ENCODE results near the gene COX5A. TPM values are rescaled to one million over a fixed set of nuclear protein-coding genes. Genes with fewer than 3 reads are reported as not detected.

The COX5A gene
- total RNA-seq, 4 donors from 2014 or later: 103 to 235 (median 166) TPM

DNA sequence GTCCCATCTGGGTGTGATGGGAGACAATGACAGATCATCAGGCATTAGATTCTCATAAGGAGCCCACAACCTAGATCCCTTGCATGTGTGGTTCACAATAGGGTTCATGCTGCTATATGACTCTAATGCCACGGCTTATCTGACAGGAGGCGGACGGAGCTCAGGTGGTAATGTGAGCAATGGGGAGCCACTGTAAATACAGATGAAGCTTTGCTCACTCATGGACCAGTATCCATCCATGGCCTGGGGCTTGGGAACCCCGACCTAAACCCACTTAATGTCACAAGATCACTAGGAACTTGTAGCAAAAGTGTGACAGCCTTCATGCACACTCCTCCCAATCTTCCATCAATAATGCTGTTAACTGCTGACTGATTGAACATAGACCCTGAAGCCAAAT, 29.2 kb downstream of the COX5A start:
- H3K9me3 ChIP-seq: no peaks in the 10 kb centered on the region
- intact Hi-C loops (cut with DNase I): loop anchor here (10.0 kb wide), 1 partner anchor 46 kb away; the partner anchor contains the start of gene RPP25
- TF ChIP-seq POLR2A (IDR thresholded peaks at IDR 0.05): no peak
- TF ChIP-seq, protein P1, sequence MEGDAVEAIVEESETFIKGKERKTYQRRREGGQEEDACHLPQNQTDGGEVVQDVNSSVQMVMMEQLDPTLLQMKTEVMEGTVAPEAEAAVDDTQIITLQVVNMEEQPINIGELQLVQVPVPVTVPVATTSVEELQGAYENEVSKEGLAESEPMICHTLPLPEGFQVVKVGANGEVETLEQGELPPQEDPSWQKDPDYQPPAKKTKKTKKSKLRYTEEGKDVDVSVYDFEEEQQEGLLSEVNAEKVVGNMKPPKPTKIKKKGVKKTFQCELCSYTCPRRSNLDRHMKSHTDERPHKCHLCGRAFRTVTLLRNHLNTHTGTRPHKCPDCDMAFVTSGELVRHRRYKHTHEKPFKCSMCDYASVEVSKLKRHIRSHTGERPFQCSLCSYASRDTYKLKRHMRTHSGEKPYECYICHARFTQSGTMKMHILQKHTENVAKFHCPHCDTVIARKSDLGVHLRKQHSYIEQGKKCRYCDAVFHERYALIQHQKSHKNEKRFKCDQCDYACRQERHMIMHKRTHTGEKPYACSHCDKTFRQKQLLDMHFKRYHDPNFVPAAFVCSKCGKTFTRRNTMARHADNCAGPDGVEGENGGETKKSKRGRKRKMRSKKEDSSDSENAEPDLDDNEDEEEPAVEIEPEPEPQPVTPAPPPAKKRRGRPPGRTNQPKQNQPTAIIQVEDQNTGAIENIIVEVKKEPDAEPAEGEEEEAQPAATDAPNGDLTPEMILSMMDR (IDR thresholded peaks at IDR 0.05): no peak
- H3K27me3 ChIP-seq: no peaks in the 10 kb centered on the region
- peaks cover 0 to 12% of the 10 kb centered on the region in 2 donors for H3K36me3 ChIP-seq
- WGBS, 2 donors: 97 to 100% methylated on average over 4 of the region's 4 CpGs
- peaks cover 14 to 26% of the 10 kb centered on the region in 2 donors for H3K4me1 ChIP-seq
- H3K27ac ChIP-seq: no peak overlapping the region
- no peak for DNase-seq
- no peak overlapping the region for H3K4me3 ChIP-seq (replicated peaks in 1 of 3)

- Histone ChIP-seq H3K27ac (peak overlapping the region; percentile 87 to 97 (median 93)), H3K27me3 (no peaks in the 10 kb centered on the region), H3K9me3 (no peaks in the 10 kb centered on the region), H3K4me3 (replicated peaks in 1 of 3) (peak overlapping the region; percentile 21 to 98 (median 96)), H3K36me3 (peaks cover 8 to 19% of the 10 kb centered on the region in 2 donors), H3K4me1 (peaks cover 10 to 17% of the 10 kb centered on the region in 2 donors)
- intact Hi-C loops (cut with DNase I): loop anchor here (2.0 to 10.0 kb wide), 2 partner anchors 47 to 135 kb away; partner anchors contain the start of gene RPP25
- TF ChIP-seq, protein P1 (IDR thresholded peaks at IDR 0.05): no peak
- TF ChIP-seq POLR2A (IDR thresholded peaks at IDR 0.05): no peak
- 39 to 41% methylated on average over 7 to 8 of the region's 8 CpGs for WGBS, 2 donors
- DNase-seq: peak; percentile 28
Observed at GRCh38 chr15:74907163-74907870, 30.6 kb downstream of the COX5A start.

DNA sequence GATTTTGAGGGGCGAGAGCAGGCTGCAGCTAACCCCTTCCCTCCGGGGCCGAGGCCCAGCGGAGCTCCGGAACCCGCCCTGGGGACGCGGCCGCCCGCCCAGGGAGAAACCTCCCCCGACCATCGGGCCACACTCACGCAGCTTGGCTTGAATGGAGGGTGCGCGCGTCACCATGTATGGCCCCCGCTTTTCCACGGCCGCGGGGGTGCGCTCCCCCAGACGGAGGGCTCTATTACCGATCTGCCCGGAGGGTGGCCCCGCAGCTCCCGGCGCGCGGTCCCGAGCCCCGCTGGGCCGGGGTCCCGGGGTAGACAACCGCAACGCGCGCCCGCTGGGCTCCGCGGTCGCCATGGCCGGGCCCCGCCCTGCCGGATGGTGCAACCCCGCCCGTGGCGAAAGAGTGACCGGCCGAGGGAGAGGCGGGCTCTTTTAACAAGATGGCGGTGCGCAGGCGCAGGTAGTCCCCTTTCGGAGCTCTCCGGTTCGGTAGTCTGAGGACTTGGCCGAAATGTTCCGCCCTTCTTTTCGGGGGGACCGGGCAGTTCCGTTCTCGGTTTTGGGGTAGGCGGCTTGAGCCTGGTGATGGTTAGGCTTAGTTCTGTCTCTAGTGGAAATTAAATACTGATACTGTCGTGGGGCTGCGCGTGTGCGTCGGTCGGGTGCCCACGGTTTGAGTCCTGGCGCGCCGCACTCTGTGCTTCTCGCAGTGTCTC, 31.3 kb downstream of the COX5A start, which contains the start of gene FAM219B:
FAM219B (minus strand) TSS at position 402 of the 713 bp plus-strand sequence; CDS start at position 351, 51 bp downstream.
- H3K9me3 ChIP-seq: no peaks in the 10 kb centered on the region
- peak within 1 kb of the TSS; percentile 87 to 97 (median 93) for H3K27ac ChIP-seq
- peak; percentile 93 to 96 for DNase-seq
- peaks cover 10 to 19% of the 10 kb centered on the region in 2 donors for H3K4me1 ChIP-seq
- 0 to 1% methylated on average over 19 to 46 of the region's 74 CpGs for WGBS, 2 donors
- H3K27me3 ChIP-seq: no peaks in the 10 kb centered on the region
- peak; percentile 64 to 93 for TF ChIP-seq POLR2A (IDR thresholded peaks at IDR 0.05)
- TF ChIP-seq, protein P1 (IDR thresholded peaks at IDR 0.05): no peak
- intact Hi-C loops (cut with DNase I): loop anchor here (2.0 to 10.0 kb wide), 2 partner anchors 48 to 134 kb away; partner anchors contain the start of gene RPP25
- peak within 1 kb of the TSS; percentile 21 to 98 (median 96) for H3K4me3 ChIP-seq (replicated peaks in 1 of 3)
- peaks cover 12 to 21% of the 10 kb centered on the region in 2 donors for H3K36me3 ChIP-seq

DNA sequence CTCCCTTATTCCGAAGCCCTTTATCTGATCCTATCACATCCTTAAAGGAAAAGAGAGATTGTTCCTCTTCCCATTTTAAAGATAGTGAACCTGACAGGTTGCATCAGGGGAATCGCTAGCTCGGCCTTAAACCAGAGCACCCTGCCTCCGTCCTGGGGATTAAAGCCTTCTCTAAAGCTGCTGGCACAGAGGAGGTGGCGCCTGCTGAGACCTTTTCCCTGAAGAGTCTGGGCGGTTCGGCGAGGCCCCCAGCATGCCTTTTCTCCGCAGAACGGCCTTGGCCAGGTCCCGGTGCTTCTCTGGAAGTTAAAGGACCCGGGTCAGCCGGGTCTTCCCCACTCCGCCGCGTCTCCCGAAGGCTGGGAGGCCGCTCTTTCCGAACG, 31.8 kb downstream of the COX5A start:
- Histone ChIP-seq H3K4me3 (replicated peaks in 1 of 3) (peak overlapping the region; percentile 21 to 98 (median 96)), H3K9me3 (no peaks in the 10 kb centered on the region), H3K36me3 (peaks cover 12 to 21% of the 10 kb centered on the region in 2 donors), H3K27ac (peak overlapping the region; percentile 87 to 97 (median 93)), H3K27me3 (no peaks in the 10 kb centered on the region), H3K4me1 (peaks cover 10 to 25% of the 10 kb centered on the region in 2 donors)
- DNase-seq: peak; percentile 43 to 54
- 0 to 2% methylated on average over 9 to 11 of the region's 20 CpGs for WGBS, 2 donors
- intact Hi-C loops (cut with DNase I): loop anchor here (2.0 to 10.0 kb wide), 2 partner anchors 49 to 133 kb away; partner anchors contain the start of gene RPP25
- TF ChIP-seq, protein P1 (IDR thresholded peaks at IDR 0.05): no peak
- no peak for TF ChIP-seq POLR2A (IDR thresholded peaks at IDR 0.05)
